ENCODE data around the gene WNT7B.

WNT7B gene

GRCh38 chr22:46009730-46010129 is 32.8 kb upstream of the WNT7B start:
- in situ Hi-C loops (cut with MboI; ENCODE audit: low sequenced_read_pairs): loop anchor here (10.0 to 25.0 kb wide), 2 partner anchors 305 to 528 kb away; partner anchors contain the start of gene CELSR1

GRCh38 chr22:46008836-46009596 is 32.1 kb upstream of the WNT7B start:
- in situ Hi-C loops (cut with MboI; ENCODE audit: low sequenced_read_pairs): loop anchor here (10.0 to 25.0 kb wide), 2 partner anchors 306 to 528 kb away; partner anchors contain the start of gene CELSR1

GRCh38 chr22:46008291-46008690 is 31.3 kb upstream of the WNT7B start:
- in situ Hi-C loops (cut with MboI; ENCODE audit: low sequenced_read_pairs): loop anchor here (10.0 to 25.0 kb wide), 2 partner anchors 307 to 529 kb away; partner anchors contain the start of gene CELSR1

GRCh38 chr22:46007848-46008261 is 30.9 kb upstream of the WNT7B start:
- in situ Hi-C loops (cut with MboI; ENCODE audit: low sequenced_read_pairs): loop anchor here (10.0 to 25.0 kb wide), 2 partner anchors 307 to 529 kb away; partner anchors contain the start of gene CELSR1

GRCh38 chr22:46007003-46007847 is 30.3 kb upstream of the WNT7B start:
- in situ Hi-C loops (cut with MboI; ENCODE audit: low sequenced_read_pairs): loop anchor here (10.0 to 25.0 kb wide), 2 partner anchors 308 to 530 kb away; partner anchors contain the start of gene CELSR1

- in situ Hi-C loops (cut with MboI; ENCODE audit: low sequenced_read_pairs): loop anchor here (10.0 to 25.0 kb wide), 2 partner anchors 308 to 531 kb away; partner anchors contain the start of gene CELSR1
These were observed 29.5 kb upstream of the WNT7B start for GRCh38 chr22:46006379-46007002.

GRCh38 chr22:46005116-46005705 is 28.2 kb upstream of the WNT7B start:
- in situ Hi-C loops (cut with MboI; ENCODE audit: low sequenced_read_pairs): loop anchor here (10.0 to 25.0 kb wide), 2 partner anchors 310 to 532 kb away; partner anchors contain the start of gene CELSR1

- in situ Hi-C loops (cut with MboI; ENCODE audit: low sequenced_read_pairs): loop anchor here (10.0 to 25.0 kb wide), 2 partner anchors 311 to 533 kb away; partner anchors contain the start of gene CELSR1
These were observed 27.3 kb upstream of the WNT7B start for GRCh38 chr22:46004105-46004866.

GRCh38 chr22:46003271-46004091 is 26.5 kb upstream of the WNT7B start:
- in situ Hi-C loops (cut with MboI; ENCODE audit: low sequenced_read_pairs): loop anchor here (10.0 to 25.0 kb wide), 2 partner anchors 311 to 534 kb away; partner anchors contain the start of gene CELSR1

GRCh38 chr22:46002757-46003270 is 25.9 kb upstream of the WNT7B start:
- in situ Hi-C loops (cut with MboI; ENCODE audit: low sequenced_read_pairs): loop anchor here (10.0 to 25.0 kb wide), 2 partner anchors 312 to 534 kb away; partner anchors contain the start of gene CELSR1

- in situ Hi-C loops (cut with MboI; ENCODE audit: low sequenced_read_pairs): loop anchor here (10.0 to 25.0 kb wide), 2 partner anchors 313 to 536 kb away; partner anchors contain the start of gene CELSR1
These were observed 24.6 kb upstream of the WNT7B start for GRCh38 chr22:46001426-46002106.

- in situ Hi-C loops (cut with MboI; ENCODE audit: low sequenced_read_pairs): loop anchor here (10.0 to 25.0 kb wide), 2 partner anchors 314 to 536 kb away; partner anchors contain the start of gene CELSR1
These were observed 24.1 kb upstream of the WNT7B start for GRCh38 chr22:46001046-46001425.

GRCh38 chr22:46000081-46001027 is 23.4 kb upstream of the WNT7B start:
- in situ Hi-C loops (cut with MboI; ENCODE audit: low sequenced_read_pairs): loop anchor here (10.0 to 25.0 kb wide), 2 partner anchors 314 to 537 kb away; partner anchors contain the start of gene CELSR1

GRCh38 chr22:45999379-45999971 is 22.5 kb upstream of the WNT7B start:
- in situ Hi-C loops (cut with MboI; ENCODE audit: low sequenced_read_pairs): no loop called here

- in situ Hi-C loops (cut with MboI; ENCODE audit: low sequenced_read_pairs): no loop called here
These were observed 21.8 kb upstream of the WNT7B start for GRCh38 chr22:45998638-45999378.

Data from HL-60/S4 (cell line).